Measurements from ENCODE around the gene HOXC5.
"Not testable (repeated sequence)": the region's sequence is repeated elsewhere in the genome, so short reads cannot be mapped to it uniquely, and the experiment has no call there.

HOXC5 gene

GRCh38 chr12:54040648-54041047 lies 7.8 kb downstream of the HOXC5 start:
- no peaks in the 10 kb centered on the region for H3K36me3 ChIP-seq (ENCODE audit: control insufficient read depth in 4 of 4, insufficient read depth in 4 of 4, low read length in 3 of 4)
- no peak overlapping the region for H3K27ac ChIP-seq (ENCODE audit: insufficient read depth in 1 of 2, low read depth in 1 of 2, low read length in 2 of 2, poor library complexity in 1 of 2, severe bottlenecking in 2 of 2)
- no peak for DNase-seq
- ChIA-PET POLR2A (no interaction called here), CTCF (interaction anchor here (0.8 to 1.7 kb wide), 8 partner anchors 8 to 167 kb away, joined by 3 to 11 read pairs (median 5); partner anchors contain the start of genes HOXC4, HOXC5 and SMUG1)
- H3K9me3 ChIP-seq (ENCODE audit: control extremely low read depth in 1 of 5, control insufficient read depth in 4 of 5, insufficient read depth in 2 of 5, low read depth in 1 of 5, low read length in 4 of 5): peaks cover 0 to 4% (median 0%) of the 10 kb centered on the region in 5 experiments
- no peaks in the 10 kb centered on the region for H3K4me1 ChIP-seq (ENCODE audit: control extremely low read depth in 1 of 4, control insufficient read depth in 4 of 4, insufficient read depth in 4 of 4, low read length in 3 of 4)
- no peak overlapping the region for H3K4me3 ChIP-seq (ENCODE audit: control insufficient read depth in 1 of 7, extremely low read depth in 1 of 7, insufficient read depth in 4 of 7, low read depth in 2 of 7, low read length in 6 of 7)
- no CpG with 5 or more reads among the region's 3 CpGs for WGBS (ENCODE audit: insufficient coverage)
- peaks cover 37 to 100% (median 61%) of the 10 kb centered on the region in 5 experiments for H3K27me3 ChIP-seq (replicated peaks in 2 of 5; ENCODE audit: control insufficient read depth in 4 of 5, insufficient read depth in 5 of 5, low read length in 4 of 5)

GRCh38 chr12:54041097-54041690 lies 8.3 kb downstream of the HOXC5 start:
- Histone ChIP-seq H3K27ac (ENCODE audit: insufficient read depth in 1 of 2, low read depth in 1 of 2, low read length in 2 of 2, poor library complexity in 1 of 2, severe bottlenecking in 2 of 2) (no peak overlapping the region), H3K36me3 (ENCODE audit: control insufficient read depth in 4 of 4, insufficient read depth in 4 of 4, low read length in 3 of 4) (no peaks in the 10 kb centered on the region), H3K9me3 (ENCODE audit: control extremely low read depth in 1 of 5, control insufficient read depth in 4 of 5, insufficient read depth in 2 of 5, low read depth in 1 of 5, low read length in 4 of 5) (peaks cover 0 to 4% (median 0%) of the 10 kb centered on the region in 5 experiments), H3K27me3 (replicated peaks in 2 of 5; ENCODE audit: control insufficient read depth in 4 of 5, insufficient read depth in 5 of 5, low read length in 4 of 5) (peaks cover 41 to 100% (median 63%) of the 10 kb centered on the region in 5 experiments), H3K4me1 (ENCODE audit: control extremely low read depth in 1 of 4, control insufficient read depth in 4 of 4, insufficient read depth in 4 of 4, low read length in 3 of 4) (no peaks in the 10 kb centered on the region), H3K4me3 (ENCODE audit: control insufficient read depth in 1 of 7, extremely low read depth in 1 of 7, insufficient read depth in 4 of 7, low read depth in 2 of 7, low read length in 6 of 7) (no peak overlapping the region)
- CTCF ChIA-PET: interaction anchor here (0.8 to 1.7 kb wide), 8 partner anchors 9 to 167 kb away, joined by 3 to 11 read pairs (median 5); partner anchors contain the start of genes HOXC4, HOXC5 and SMUG1
- no peak for DNase-seq
- WGBS (ENCODE audit: insufficient coverage): 67% methylated on average over 2 of the region's 2 CpGs
- POLR2A ChIA-PET: no interaction called here

- H3K9me3 ChIP-seq (ENCODE audit: control extremely low read depth in 1 of 5, control insufficient read depth in 4 of 5, insufficient read depth in 2 of 5, low read depth in 1 of 5, low read length in 4 of 5); DNase-seq; H3K36me3 ChIP-seq (ENCODE audit: control insufficient read depth in 4 of 4, insufficient read depth in 4 of 4, low read length in 3 of 4); H3K4me1 ChIP-seq (ENCODE audit: control extremely low read depth in 1 of 4, control insufficient read depth in 4 of 4, insufficient read depth in 4 of 4, low read length in 3 of 4); H3K27ac ChIP-seq (ENCODE audit: insufficient read depth in 1 of 2, low read depth in 1 of 2, low read length in 2 of 2, poor library complexity in 1 of 2, severe bottlenecking in 2 of 2); H3K4me3 ChIP-seq (ENCODE audit: control insufficient read depth in 1 of 7, extremely low read depth in 1 of 7, insufficient read depth in 4 of 7, low read depth in 2 of 7, low read length in 6 of 7); POLR2A ChIA-PET: not testable (repeated sequence)
- 94% methylated on average over 2 of the region's 6 CpGs for WGBS (ENCODE audit: insufficient coverage)
- CTCF ChIA-PET: interaction anchor here (1.3 to 1.7 kb wide), 4 partner anchors 9 to 22 kb away, joined by 5 to 11 read pairs (median 6); partner anchors contain the start of genes HOXC4 and HOXC5
- peaks cover 41 to 100% (median 59%) of the 10 kb centered on the region in 5 experiments for H3K27me3 ChIP-seq (replicated peaks in 2 of 5; ENCODE audit: control insufficient read depth in 4 of 5, insufficient read depth in 5 of 5, low read length in 4 of 5)
Measured at GRCh38 chr12:54042033-54042432, 9.2 kb downstream of the HOXC5 start.

GRCh38 chr12:54042970-54043853 lies 10.4 kb downstream of the HOXC5 start:
- DNase-seq: no peak
- no peaks in the 10 kb centered on the region for H3K36me3 ChIP-seq (ENCODE audit: control insufficient read depth in 4 of 4, insufficient read depth in 4 of 4, low read length in 3 of 4)
- H3K27me3 ChIP-seq (replicated peaks in 2 of 5; ENCODE audit: control insufficient read depth in 4 of 5, insufficient read depth in 5 of 5, low read length in 4 of 5): peaks cover 37 to 100% (median 55%) of the 10 kb centered on the region in 5 experiments
- ChIA-PET POLR2A (no interaction called here), CTCF (interaction anchor here (1.0 to 1.2 kb wide), 2 partner anchors 10 to 165 kb away, joined by 3 to 8 read pairs; partner anchors contain the start of gene HOXC5)
- H3K9me3 ChIP-seq (ENCODE audit: control extremely low read depth in 1 of 5, control insufficient read depth in 4 of 5, insufficient read depth in 2 of 5, low read depth in 1 of 5, low read length in 4 of 5): peaks cover 0 to 4% (median 0%) of the 10 kb centered on the region in 5 experiments
- no peaks in the 10 kb centered on the region for H3K4me1 ChIP-seq (ENCODE audit: control extremely low read depth in 1 of 4, control insufficient read depth in 4 of 4, insufficient read depth in 4 of 4, low read length in 3 of 4)
- WGBS (ENCODE audit: insufficient coverage): 43% methylated on average over 4 of the region's 6 CpGs
- H3K27ac ChIP-seq (ENCODE audit: insufficient read depth in 1 of 2, low read depth in 1 of 2, low read length in 2 of 2, poor library complexity in 1 of 2, severe bottlenecking in 2 of 2): no peak overlapping the region
- H3K4me3 ChIP-seq (ENCODE audit: control insufficient read depth in 1 of 7, extremely low read depth in 1 of 7, insufficient read depth in 4 of 7, low read depth in 2 of 7, low read length in 6 of 7): no peak overlapping the region

GRCh38 chr12:54044425-54045103 lies 11.7 kb downstream of the HOXC5 start:
- DNase-seq: no peak
- Histone ChIP-seq H3K27me3 (replicated peaks in 2 of 5; ENCODE audit: control insufficient read depth in 4 of 5, insufficient read depth in 5 of 5, low read length in 4 of 5) (peaks cover 28 to 100% (median 58%) of the 10 kb centered on the region in 5 experiments), H3K27ac (ENCODE audit: insufficient read depth in 1 of 2, low read depth in 1 of 2, low read length in 2 of 2, poor library complexity in 1 of 2, severe bottlenecking in 2 of 2) (no peak overlapping the region), H3K36me3 (ENCODE audit: control insufficient read depth in 4 of 4, insufficient read depth in 4 of 4, low read length in 3 of 4) (no peaks in the 10 kb centered on the region), H3K4me3 (ENCODE audit: control insufficient read depth in 1 of 7, extremely low read depth in 1 of 7, insufficient read depth in 4 of 7, low read depth in 2 of 7, low read length in 6 of 7) (no peak overlapping the region), H3K9me3 (ENCODE audit: control extremely low read depth in 1 of 5, control insufficient read depth in 4 of 5, insufficient read depth in 2 of 5, low read depth in 1 of 5, low read length in 4 of 5) (peaks cover 0 to 4% (median 0%) of the 10 kb centered on the region in 5 experiments), H3K4me1 (ENCODE audit: control extremely low read depth in 1 of 4, control insufficient read depth in 4 of 4, insufficient read depth in 4 of 4, low read length in 3 of 4) (no peaks in the 10 kb centered on the region)
- WGBS (ENCODE audit: insufficient coverage): 44% methylated on average over 3 of the region's 5 CpGs
- ChIA-PET CTCF (interaction anchor here (1.0 to 1.5 kb wide), 5 partner anchors 12 to 336 kb away, joined by 3 to 6 read pairs (median 3); partner anchors contain the start of gene HOXC5), POLR2A (no interaction called here)

GRCh38 chr12:54045401-54045800 lies 12.6 kb downstream of the HOXC5 start:
- no peak overlapping the region for H3K27ac ChIP-seq (ENCODE audit: insufficient read depth in 1 of 2, low read depth in 1 of 2, low read length in 2 of 2, poor library complexity in 1 of 2, severe bottlenecking in 2 of 2)
- DNase-seq: no peak
- peaks cover 36 to 100% (median 61%) of the 10 kb centered on the region in 5 experiments for H3K27me3 ChIP-seq (replicated peaks in 2 of 5; ENCODE audit: control insufficient read depth in 4 of 5, insufficient read depth in 5 of 5, low read length in 4 of 5)
- ChIA-PET CTCF (interaction anchor here (1.0 to 1.5 kb wide), 5 partner anchors 13 to 337 kb away, joined by 3 to 6 read pairs (median 3); partner anchors contain the start of gene HOXC5), POLR2A (no interaction called here)
- H3K4me3 ChIP-seq (ENCODE audit: control insufficient read depth in 1 of 7, extremely low read depth in 1 of 7, insufficient read depth in 4 of 7, low read depth in 2 of 7, low read length in 6 of 7): no peak overlapping the region
- no peaks in the 10 kb centered on the region for H3K36me3 ChIP-seq (ENCODE audit: control insufficient read depth in 4 of 4, insufficient read depth in 4 of 4, low read length in 3 of 4)
- H3K9me3 ChIP-seq (ENCODE audit: control extremely low read depth in 1 of 5, control insufficient read depth in 4 of 5, insufficient read depth in 2 of 5, low read depth in 1 of 5, low read length in 4 of 5): peaks cover 0 to 4% (median 0%) of the 10 kb centered on the region in 5 experiments
- H3K4me1 ChIP-seq (ENCODE audit: control extremely low read depth in 1 of 4, control insufficient read depth in 4 of 4, insufficient read depth in 4 of 4, low read length in 3 of 4): no peaks in the 10 kb centered on the region
